HG03139 (cell line): ENCODE data around the gene ATP4A.

Experiments
- ATAC-seq: cut with Tn5 transposase; IDR thresholded peaks from one replicate; pipeline ENCODE4 v1.9.1; 2021; ENCODE audit not compliant: unreplicated experiment

ATP4A gene

DNA sequence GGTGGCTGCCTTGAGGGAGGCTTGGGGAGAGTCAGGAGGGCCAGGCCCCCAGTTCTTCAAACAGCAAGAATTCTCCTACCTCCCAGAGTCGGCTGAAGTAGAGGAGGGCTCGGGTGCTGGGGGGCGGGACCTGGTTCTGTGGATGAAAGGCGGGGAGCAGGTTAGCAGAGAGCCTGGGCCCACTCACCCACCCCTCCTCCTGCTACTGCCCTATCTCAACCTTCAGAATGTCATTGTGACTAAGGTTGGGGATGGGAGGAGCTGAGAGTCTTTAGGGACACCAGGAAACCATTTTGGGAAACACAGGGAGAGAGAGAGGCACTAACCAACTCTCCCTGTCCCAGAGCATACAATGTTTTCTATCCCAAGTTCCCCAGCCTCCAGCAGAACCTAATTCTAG, 60.7 kb downstream of the ATP4A start:
- no peak for ATAC-seq

DNA sequence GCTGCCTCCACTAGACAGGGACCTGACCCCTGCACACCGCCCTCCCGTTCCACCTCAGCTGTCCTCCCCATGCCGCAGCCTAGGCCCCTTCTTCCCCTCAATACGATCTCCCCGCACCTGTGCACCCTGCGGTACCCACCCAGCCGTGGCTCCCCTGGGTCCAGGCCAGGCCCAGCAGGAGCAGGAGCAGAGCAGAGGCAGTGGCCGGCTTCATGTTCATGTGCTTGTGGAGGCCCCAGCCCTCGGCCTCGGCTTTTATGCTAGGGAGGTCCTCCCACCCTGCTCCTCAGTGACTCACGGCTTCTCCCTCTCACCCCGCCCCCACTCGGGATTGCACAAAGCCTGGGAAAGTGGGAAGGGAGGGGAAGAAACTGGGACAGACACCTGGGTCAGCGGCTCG, 61.8 kb downstream of the ATP4A start:
- no peak for ATAC-seq

DNA sequence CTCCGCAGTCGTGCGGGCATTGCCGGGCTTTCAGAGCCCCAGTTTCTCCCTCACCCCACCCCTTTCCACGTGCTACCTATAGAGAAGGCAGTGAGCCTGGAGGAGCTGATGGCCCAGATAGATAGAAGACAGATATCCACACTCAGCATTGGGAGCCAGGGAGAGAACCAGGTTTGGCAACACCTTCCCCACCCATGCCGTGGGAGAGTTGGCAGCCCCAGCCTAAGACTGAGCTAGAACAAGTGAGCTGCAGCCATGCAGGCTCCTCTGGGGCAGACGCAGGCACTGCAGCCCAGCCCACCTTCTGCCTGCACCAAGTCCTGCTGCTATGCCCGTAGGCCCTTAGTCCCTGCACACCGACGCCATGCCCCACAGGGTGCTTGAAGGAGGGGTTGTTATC, 62.8 kb downstream of the ATP4A start:
- ATAC-seq: no peak
